Large intestine (tissue), 3 donors: ENCODE measurements around the gene FOXI1. TPM values are rescaled to one million over a fixed set of nuclear protein-coding genes. Genes with fewer than 3 reads are reported as not detected.

Source experiments
- DNase-seq, 2 donors: peaks; one replicate each; pipeline versions ENCODE4 v3.0.0 to v3.0.0-alpha.2; 2013
- H3K27ac ChIP-seq: one replicate; pipeline ENCODE4 v1.5.1; 2013; ENCODE audit warnings: low read length
- H3K27me3 ChIP-seq: 2 replicates; pipeline ENCODE4 v1.6.1; 2013; ENCODE audit warnings: low read length; ENCODE audit not compliant: control insufficient read depth, insufficient read depth
- H3K36me3 ChIP-seq: 2 replicates; pipeline ENCODE4 v1.6.1; 2013; ENCODE audit warnings: low read length; ENCODE audit not compliant: control insufficient read depth, insufficient read depth
- H3K4me1 ChIP-seq: one replicate; pipeline ENCODE4 v1.6.1; 2013; ENCODE audit warnings: low read length; ENCODE audit not compliant: control insufficient read depth, insufficient read depth
- H3K4me3 ChIP-seq: one replicate; pipeline ENCODE4 v1.5.1; 2013; ENCODE audit warnings: low read length
- H3K9me3 ChIP-seq: one replicate; pipeline ENCODE4 v1.6.1; 2013; ENCODE audit warnings: mild to moderate bottlenecking, low read depth, low read length, moderate library complexity; ENCODE audit not compliant: control insufficient read depth
- WGBS: methylation state at CpG from one replicate; pipeline ENCODE4 v1.1.5; 2013; ENCODE audit warnings: low lambda C conversion rate; ENCODE audit not compliant: insufficient coverage; 5-methylcytosine and 5-hydroxymethylcytosine counted together
- polyA plus RNA-seq: library from polyadenylated mRNA; unstranded; fragments of 120-200 nt; gene quantifications from one replicate; pipeline ENCODE4 v1.2.1, GENCODE V29; 2013

FOXI1 gene
- polyA plus RNA-seq, 1 donor = 0.03 TPM

DNA sequence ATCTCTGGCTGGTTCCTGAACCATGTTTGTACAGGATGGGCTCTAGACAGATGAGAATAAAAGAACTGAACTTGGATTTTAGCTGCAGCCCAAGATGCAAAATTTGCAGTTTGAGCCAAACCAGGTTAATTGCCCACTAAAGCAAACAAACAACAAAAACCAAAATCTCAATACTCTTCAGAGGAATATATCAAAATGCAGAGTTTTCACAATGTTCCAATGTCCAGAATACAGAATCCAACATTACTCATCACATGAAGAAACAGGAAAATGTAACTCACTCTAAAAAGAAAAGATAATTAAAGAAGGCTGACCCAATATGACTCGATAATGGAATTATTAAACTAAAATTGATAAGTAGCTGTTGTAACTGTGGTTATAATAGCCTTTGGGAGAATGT, 20.4 kb downstream of the FOXI1 start:
- Histone ChIP-seq H3K36me3 (no peaks in the 10 kb centered on the region), H3K9me3 (peaks cover 7% of the 10 kb centered on the region), H3K4me3 (no peak overlapping the region), H3K4me1 (no peaks in the 10 kb centered on the region), H3K27me3 (no peaks in the 10 kb centered on the region), H3K27ac (no peak overlapping the region)
- 100% methylated on average over 1 of the region's 1 CpG for WGBS
- no peak for DNase-seq

DNA sequence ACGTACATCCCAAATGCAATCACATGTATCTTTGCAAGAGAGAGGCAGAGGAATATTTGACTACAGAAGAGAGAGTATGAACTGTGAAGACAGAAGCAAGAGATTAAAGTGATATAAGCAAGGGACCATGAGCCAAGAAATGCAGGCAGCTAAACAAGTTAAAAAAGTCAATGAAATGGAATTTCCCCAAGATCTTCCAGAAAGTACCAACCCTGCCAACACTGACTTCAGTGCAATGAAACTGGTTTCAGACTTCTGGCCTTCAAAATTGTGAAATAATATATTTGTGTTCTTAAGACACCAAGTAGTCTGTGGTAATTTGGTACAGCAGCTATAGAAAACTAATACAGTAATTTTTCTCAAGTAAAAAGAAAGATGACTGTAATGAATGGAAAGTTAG, 20.9 kb downstream of the FOXI1 start:
- Histone ChIP-seq H3K9me3 (peaks cover 7% of the 10 kb centered on the region), H3K36me3 (no peaks in the 10 kb centered on the region), H3K27ac (no peak overlapping the region), H3K27me3 (no peaks in the 10 kb centered on the region), H3K4me1 (no peaks in the 10 kb centered on the region), H3K4me3 (no peak overlapping the region)
- no peak for DNase-seq
- no CpG with 5 or more reads among the region's 1 CpG for WGBS

DNA sequence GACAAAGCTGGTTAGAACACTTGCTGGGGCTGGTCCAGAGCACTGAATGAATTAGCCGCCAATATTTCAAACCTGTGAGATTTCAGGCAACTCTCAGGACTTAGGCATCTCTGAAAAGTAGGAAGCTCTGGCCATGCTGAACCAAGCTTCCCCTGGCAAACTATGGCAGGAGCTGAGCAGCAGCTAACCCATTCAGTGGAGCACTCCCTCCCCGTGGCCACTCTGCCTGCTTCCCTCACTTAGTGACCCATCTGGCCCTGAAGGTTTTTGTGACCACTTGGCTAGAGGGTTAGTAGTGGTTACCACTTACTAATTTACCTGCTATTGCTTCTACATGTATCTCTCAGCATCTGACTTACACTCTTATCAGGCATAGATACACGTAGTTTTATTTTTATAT, 25.5 kb downstream of the FOXI1 start:
- Histone ChIP-seq H3K4me1 (no peaks in the 10 kb centered on the region), H3K36me3 (no peaks in the 10 kb centered on the region), H3K27me3 (no peaks in the 10 kb centered on the region), H3K9me3 (peaks cover 4% of the 10 kb centered on the region), H3K4me3 (no peak overlapping the region), H3K27ac (no peak overlapping the region)
- no CpG with 5 or more reads among the region's 3 CpGs for WGBS
- DNase-seq = no peak

DNA sequence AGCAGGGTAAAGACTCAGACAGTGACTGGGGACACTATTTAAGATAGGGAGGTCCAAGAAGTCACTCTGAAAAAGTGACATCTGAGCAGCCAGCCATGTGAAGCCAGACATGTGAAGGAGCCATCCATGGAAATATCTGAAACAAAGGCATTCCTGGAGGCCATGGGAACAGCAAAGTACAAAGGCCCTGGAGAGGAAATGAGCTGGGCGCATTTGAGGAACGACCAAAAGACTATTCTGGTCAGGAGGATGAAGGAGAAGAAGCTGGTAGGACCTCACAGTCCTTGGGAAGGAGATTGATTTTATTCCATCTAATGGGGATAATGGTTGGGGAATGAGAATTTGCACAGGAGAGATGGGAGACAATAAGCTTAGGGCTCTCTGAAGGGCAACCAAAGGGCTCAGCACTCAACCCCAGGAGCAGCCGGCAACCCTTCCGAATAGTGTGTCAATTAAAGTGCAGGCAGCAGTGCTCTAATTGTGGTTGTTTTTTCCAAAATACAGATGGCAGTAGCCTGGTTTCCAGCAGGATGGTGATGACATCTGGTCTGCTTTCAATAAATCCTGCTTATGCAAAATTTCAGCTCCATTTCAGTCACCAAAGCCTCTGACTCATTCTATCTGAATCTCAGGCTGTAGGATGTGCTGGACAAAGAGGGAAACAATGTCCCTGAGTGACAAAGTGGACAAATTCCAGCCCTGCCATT, 26.7 kb downstream of the FOXI1 start:
- Histone ChIP-seq H3K9me3 (no peaks in the 10 kb centered on the region), H3K4me3 (no peak overlapping the region), H3K27me3 (no peaks in the 10 kb centered on the region), H3K36me3 (no peaks in the 10 kb centered on the region), H3K27ac (no peak overlapping the region), H3K4me1 (no peaks in the 10 kb centered on the region)
- 53% methylated on average over 2 of the region's 4 CpGs for WGBS
- no peak for DNase-seq

DNA sequence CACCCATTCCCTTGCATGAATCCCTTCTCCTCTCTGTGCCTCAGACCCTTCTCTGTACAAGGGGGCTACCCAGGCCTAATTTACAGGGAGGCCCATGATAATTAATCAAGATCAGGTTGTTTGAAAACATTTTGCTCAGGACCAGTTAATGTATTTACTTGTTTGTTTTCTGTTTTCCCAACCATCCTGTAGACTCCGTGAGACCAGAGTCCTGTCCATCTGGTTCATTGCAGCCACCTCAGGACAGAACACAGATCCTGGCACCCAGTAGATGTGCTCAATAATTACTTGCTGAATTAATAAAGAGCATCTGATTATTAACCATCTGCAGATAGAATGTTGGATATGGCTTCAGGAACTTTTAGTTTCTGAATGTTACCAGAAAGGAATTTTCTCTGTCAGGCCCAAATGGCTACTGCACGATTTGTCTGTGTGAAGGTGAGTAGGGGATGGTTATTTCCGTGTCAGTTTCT, 27.3 kb downstream of the FOXI1 start:
- WGBS = no CpG with 5 or more reads among the region's 3 CpGs
- Histone ChIP-seq H3K27ac (no peak overlapping the region), H3K27me3 (no peaks in the 10 kb centered on the region), H3K36me3 (no peaks in the 10 kb centered on the region), H3K9me3 (no peaks in the 10 kb centered on the region), H3K4me1 (no peaks in the 10 kb centered on the region), H3K4me3 (no peak overlapping the region)
- DNase-seq = no peak

DNA sequence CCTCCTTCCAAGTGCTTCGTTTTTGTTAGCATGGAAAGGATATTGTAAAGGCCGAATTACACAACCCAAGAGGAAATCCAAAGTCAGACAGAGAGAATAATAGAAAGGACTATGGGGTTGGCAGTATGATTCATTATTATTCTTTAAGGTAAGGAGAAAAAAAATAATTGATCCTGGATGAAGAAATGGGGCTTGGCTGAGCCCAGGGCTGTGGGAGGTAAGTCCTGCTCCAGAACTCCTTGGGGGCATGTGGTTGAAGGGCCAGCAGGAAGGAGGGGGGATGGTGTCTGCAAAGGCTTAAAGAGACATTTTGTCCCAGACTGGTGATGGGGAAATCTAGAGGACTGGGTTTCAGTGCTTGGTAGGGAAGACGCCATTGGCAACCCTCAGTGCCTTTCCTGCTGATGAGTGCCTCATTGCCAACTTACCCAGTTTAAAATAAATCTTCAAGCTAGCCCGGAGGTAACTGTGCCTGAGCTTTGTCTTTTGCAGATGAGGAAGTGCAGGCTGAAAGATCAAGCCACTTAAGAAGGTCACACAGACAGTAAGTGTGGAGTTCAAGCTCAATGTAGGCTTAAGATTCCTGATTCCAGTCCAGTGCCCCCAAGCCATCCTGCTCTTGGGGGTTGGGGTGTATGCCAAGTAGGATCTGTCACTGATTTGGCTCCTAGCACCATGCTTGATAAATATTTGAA, 30.2 kb downstream of the FOXI1 start:
- Histone ChIP-seq H3K27me3 (no peaks in the 10 kb centered on the region), H3K27ac (no peak overlapping the region), H3K9me3 (no peaks in the 10 kb centered on the region), H3K4me3 (no peak overlapping the region), H3K4me1 (no peaks in the 10 kb centered on the region), H3K36me3 (no peaks in the 10 kb centered on the region)
- DNase-seq = no peak
- 60% methylated on average over 2 of the region's 4 CpGs for WGBS

DNA sequence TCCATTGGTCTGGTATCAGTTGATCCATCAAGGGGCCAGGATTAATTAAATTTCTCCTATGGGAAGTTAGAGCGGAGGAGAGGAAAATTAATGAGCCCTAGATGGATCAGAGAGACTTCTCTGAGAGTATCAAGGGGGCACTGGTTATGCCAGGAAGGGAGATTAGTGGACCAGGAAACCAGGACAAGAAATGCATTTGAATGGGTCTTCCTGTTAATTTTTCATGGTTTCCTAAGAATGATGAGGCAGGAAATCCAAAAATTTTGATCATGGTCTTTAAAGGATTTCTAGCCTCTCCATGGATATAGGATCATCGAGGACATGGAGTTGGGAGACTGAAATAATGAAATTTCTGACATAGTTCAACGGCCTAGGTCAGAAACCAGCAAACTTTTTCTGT, 30.8 kb downstream of the FOXI1 start:
- Histone ChIP-seq H3K4me1 (no peaks in the 10 kb centered on the region), H3K36me3 (no peaks in the 10 kb centered on the region)
- 70% methylated on average over 2 of the region's 3 CpGs for WGBS

DNA sequence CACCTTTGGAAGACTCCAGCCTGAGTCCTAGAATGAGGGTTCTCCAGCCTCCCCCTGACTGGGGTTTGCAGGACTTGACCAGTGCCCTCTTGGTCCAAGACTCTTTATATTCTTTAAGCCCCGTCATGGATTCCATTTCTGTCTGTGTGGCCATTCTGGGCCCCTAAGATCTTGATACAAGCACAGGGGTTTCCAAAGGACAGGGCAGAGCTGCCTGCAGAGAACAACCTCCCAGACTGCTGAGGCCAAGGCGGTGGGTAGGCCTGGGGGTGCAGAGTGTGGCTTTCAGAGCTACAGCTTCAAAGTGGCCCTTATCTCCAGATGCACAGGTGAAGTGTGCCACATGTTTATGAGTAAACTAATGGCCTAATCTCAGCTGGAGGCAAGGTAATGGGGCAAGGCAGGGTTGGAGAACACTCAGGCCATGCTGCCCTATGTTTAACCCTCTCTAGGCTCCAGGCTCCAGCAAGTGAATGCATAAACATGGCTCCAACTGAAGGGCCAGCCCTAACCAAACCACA, 32.1 kb downstream of the FOXI1 start:
- no peaks in the 10 kb centered on the region for H3K4me1 ChIP-seq
- no peaks in the 10 kb centered on the region for H3K36me3 ChIP-seq
- WGBS = no CpG with 5 or more reads among the region's 2 CpGs
- H3K4me3 ChIP-seq = no peak overlapping the region
- no peak overlapping the region for H3K27ac ChIP-seq
- no peak for DNase-seq
- no peaks in the 10 kb centered on the region for H3K27me3 ChIP-seq
- H3K9me3 ChIP-seq = no peaks in the 10 kb centered on the region

More for the DNA sequence above, 30.8 kb downstream of the FOXI1 start:
- Histone ChIP-seq H3K27ac (no peak overlapping the region), H3K4me3 (no peak overlapping the region), H3K9me3 (no peaks in the 10 kb centered on the region), H3K27me3 (no peaks in the 10 kb centered on the region)
- DNase-seq = no peak

DNA sequence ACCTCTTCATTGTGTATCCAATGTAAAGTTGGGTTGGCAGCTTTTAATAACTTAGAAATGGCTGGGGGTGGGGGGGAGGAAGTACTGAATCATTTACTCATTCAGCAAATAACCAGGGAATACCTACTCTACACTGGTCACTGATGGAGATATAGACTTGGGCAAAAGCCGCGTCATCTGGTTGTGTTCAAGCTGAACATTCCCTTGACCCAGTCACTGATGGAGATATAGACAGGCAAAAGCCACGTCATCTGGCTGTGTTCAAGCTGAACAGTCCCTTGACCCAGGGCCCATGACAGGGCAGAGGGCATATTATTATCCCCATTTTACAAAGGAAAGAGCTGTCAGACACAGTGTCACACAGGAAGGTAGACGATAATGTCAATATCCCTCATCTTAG, 32.6 kb downstream of the FOXI1 start:
- WGBS = 100% methylated on average over 1 of the region's 4 CpGs
- Histone ChIP-seq H3K4me1 (no peaks in the 10 kb centered on the region), H3K4me3 (no peak overlapping the region), H3K36me3 (no peaks in the 10 kb centered on the region), H3K9me3 (no peaks in the 10 kb centered on the region), H3K27me3 (no peaks in the 10 kb centered on the region), H3K27ac (no peak overlapping the region)
- no peak for DNase-seq

DNA sequence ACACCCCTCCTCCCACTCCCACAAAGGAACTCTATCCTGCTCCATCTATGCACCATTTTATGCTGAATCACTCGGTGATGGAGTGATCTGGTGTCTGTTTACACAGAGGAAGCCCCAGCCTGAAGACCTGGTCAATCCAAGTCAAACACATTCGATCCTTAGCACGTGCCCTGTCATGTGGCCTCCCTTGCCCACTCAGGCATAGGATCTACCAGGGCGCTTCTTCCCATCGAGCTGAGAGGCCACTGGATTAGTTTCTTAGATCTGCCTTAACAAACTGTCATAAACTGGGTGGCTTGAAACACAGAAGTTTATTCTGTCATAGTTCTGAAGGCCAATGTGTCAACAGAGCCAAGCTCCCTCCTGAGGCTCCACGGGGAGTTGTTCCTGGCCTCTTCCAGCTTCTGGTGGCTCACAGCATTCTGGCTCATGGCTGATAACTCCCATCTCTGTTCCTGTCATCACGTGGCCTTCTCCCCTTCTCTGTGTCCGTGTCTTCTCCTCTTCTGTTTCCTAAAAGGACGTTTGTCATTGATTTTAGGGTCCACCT, 34.2 kb downstream of the FOXI1 start:
- Histone ChIP-seq H3K4me3 (no peak overlapping the region), H3K36me3 (no peaks in the 10 kb centered on the region), H3K4me1 (no peaks in the 10 kb centered on the region), H3K27ac (no peak overlapping the region), H3K9me3 (no peaks in the 10 kb centered on the region), H3K27me3 (no peaks in the 10 kb centered on the region)
- no peak for DNase-seq
- 87% methylated on average over 3 of the region's 9 CpGs for WGBS
